DND-41 (cell line): Measurements from ENCODE around the gene RPUSD3.
"Not testable (repeated sequence)": the region's sequence is repeated elsewhere in the genome, so short reads cannot be mapped to it uniquely, and the experiment has no call there.

ENCODE experiments used
- EZH2 ChIP-seq: IDR thresholded peaks from 3 replicates; pipeline ENCODE4 v1.6.1; 2012; ENCODE audit warnings: borderline replicate concordance, low read depth, mild to moderate bottlenecking, moderate library complexity, low read length, inconsistent platforms; ENCODE audit not compliant: severe bottlenecking
- TF ChIP-seq, protein P1 (sequence below): IDR thresholded peaks from 2 replicates; pipeline ENCODE4 v1.5.1; 2012; ENCODE audit warnings: borderline replicate concordance, low read length, moderate library complexity, mild to moderate bottlenecking; ENCODE audit not compliant: poor library complexity, severe bottlenecking; ENCODE audit errors: extremely low read depth

- TF ChIP-seq, protein P1, sequence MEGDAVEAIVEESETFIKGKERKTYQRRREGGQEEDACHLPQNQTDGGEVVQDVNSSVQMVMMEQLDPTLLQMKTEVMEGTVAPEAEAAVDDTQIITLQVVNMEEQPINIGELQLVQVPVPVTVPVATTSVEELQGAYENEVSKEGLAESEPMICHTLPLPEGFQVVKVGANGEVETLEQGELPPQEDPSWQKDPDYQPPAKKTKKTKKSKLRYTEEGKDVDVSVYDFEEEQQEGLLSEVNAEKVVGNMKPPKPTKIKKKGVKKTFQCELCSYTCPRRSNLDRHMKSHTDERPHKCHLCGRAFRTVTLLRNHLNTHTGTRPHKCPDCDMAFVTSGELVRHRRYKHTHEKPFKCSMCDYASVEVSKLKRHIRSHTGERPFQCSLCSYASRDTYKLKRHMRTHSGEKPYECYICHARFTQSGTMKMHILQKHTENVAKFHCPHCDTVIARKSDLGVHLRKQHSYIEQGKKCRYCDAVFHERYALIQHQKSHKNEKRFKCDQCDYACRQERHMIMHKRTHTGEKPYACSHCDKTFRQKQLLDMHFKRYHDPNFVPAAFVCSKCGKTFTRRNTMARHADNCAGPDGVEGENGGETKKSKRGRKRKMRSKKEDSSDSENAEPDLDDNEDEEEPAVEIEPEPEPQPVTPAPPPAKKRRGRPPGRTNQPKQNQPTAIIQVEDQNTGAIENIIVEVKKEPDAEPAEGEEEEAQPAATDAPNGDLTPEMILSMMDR = not testable (repeated sequence)
- TF ChIP-seq EZH2 = not testable (repeated sequence)
Measured at GRCh38 chr3:9854291-9854940, 10.6 kb upstream of the RPUSD3 start.
